Heart left ventricle (tissue), 16 donors: Measurements from ENCODE around the gene ADGRD1. TPM values are rescaled to one million over a fixed set of nuclear protein-coding genes. Genes with fewer than 3 reads are reported as not detected.

Experiments
- ATAC-seq, 4 donors: fragments of 200-7000 bp; cut with Tn5 transposase; one replicate each; pipeline ENCODE4 v1.9.1; 2020 to 2022; ENCODE audit warnings: moderate library complexity in 4 of 4, mild to moderate bottlenecking in 3 of 4, moderate number of reproducible peaks in 1 of 4
- DNase-seq, 5 donors: peaks; one replicate each; pipeline ENCODE4 v3.0.0-alpha.2; 2020
- H3K27ac ChIP-seq, 12 donors: fragments of 200-600 bp; sonication (generic) in 4 of 12; one replicate each; pipeline versions ENCODE4 v1.5.0 to v1.8.0; 2016 to 2022; ENCODE audit warnings: mild to moderate bottlenecking in 2 of 12
- H3K27me3 ChIP-seq, 9 donors: fragments of 200-600 bp; sonication (generic) in 2 of 9; one replicate each; pipeline versions ENCODE4 v1.5.1 to v1.8.0; 2016 to 2022; ENCODE audit warnings: mild to moderate bottlenecking in 3 of 9
- H3K36me3 ChIP-seq, 9 donors: fragments of 200-600 bp; sonication (generic) in 2 of 9; one replicate each; pipeline versions ENCODE4 v1.5.0 to v1.8.0; 2018 to 2022; ENCODE audit warnings: mild to moderate bottlenecking in 2 of 9
- H3K4me1 ChIP-seq, 12 donors: fragments of 200-600 bp; sonication (generic) in 4 of 12; one replicate each; pipeline versions ENCODE4 v1.5.0 to v1.8.0; 2016 to 2022; ENCODE audit warnings: mild to moderate bottlenecking in 3 of 12
- H3K4me3 ChIP-seq, 12 donors: fragments of 200-600 bp; sonication (generic) in 4 of 12; one replicate each; pipeline versions ENCODE4 v1.5.0 to v1.8.0; 2017 to 2022; ENCODE audit warnings: mild to moderate bottlenecking in 9 of 12, moderate library complexity in 4 of 12
- H3K9me3 ChIP-seq, 12 donors: fragments of 200-600 bp; sonication (generic) in 4 of 12; one replicate each; pipeline versions ENCODE4 v1.5.0 to v1.8.0; 2016 to 2022; ENCODE audit warnings: mild to moderate bottlenecking in 1 of 12
- POLR2A ChIP-seq, 2 donors: fragments of 450-650 bp; IDR thresholded peaks; one replicate each; pipeline ENCODE4 v1.6.1; 2017; ENCODE audit warnings: antibody characterized with exemption in 2 of 2, mild to moderate bottlenecking in 2 of 2, moderate library complexity in 2 of 2
- WGBS, 4 donors: extraction: QIAGEN DNeasy Blood & Tissue Kit in 2 of 4; methylation state at CpG; one replicate each; pipeline versions ENCODE4 v1.1.5 to v1.1.7; 2013 to 2018; 5-methylcytosine and 5-hydroxymethylcytosine counted together
- intact Hi-C, 10 donors: fragments of 100-400 bp; cut with DNase I; formaldehyde crosslinking; loops; one replicate each; pipeline versions ENCODE4 v1.11.1 to v1.14.2; 2022
- polyA plus RNA-seq, 2 donors: library from polyadenylated mRNA; stranded (reverse); fragments of 200-250 nt; gene quantifications; one replicate each; pipeline ENCODE4 v1.2.3, GENCODE V29; 2013
- total RNA-seq, 9 donors: library from RNA; depleted of rRNA in 2 of 9; stranded (reverse); fragments of >200 nt in 2 of 9; fragmentation: NEBNext Ultra II Directional in 3 of 9; extraction: Animal tissue kit (Norgen Biotek cat#: 25700) in 3 of 9; gene quantifications; one replicate each; pipeline versions ENCODE4 v1.1.0 to v1.2.4, GENCODE V29; 2016 to 2023
- TF ChIP-seq, protein P1 (sequence below), 12 donors: fragments of 200-600 bp; sonication (generic) in 4 of 12; IDR thresholded peaks; one replicate each; pipeline versions ENCODE4 v1.5.0 to v1.8.0; 2018 to 2022; ENCODE audit warnings: antibody characterized with exemption in 12 of 12, mild to moderate bottlenecking in 5 of 12
- donor health status: ischemic (EF 13 %, LVEDD 7.1; RV severe dilation, severe dysfunction).
- donor health status: healthy with polysubstance abuse.
- donor health status: DM: no; HTN: yes; CAD: no.
- donor health status: DM: no; HTN: no; CAD: no.
- donor health status: ischemic (EF 25% LVEDD 6.9; RV normal size, moderate dysfunction).
- donor health status: ischemic (EF 25% LVEDD 5.7; RV mildly dilated, moderate dysfunction).
- donor health status: healthy.
- donor health status: DM: yes; HTN: yes; CAD: no.
- donor health status: ischemic (EF 35%, LVEDD 5.7; RV mildly dilated, moderate dysfunction).
- donor health status: nonischemic (EF 11% LVEDD 7.7; RV severe dilation, severe dysfunction).
- donor health status: DM: yes; HTN: yes; CAD: no.
- donor health status: PGD.
- donor health status: ischemic (EF 29% LVEDD 5.4; RV normal size, mild dysfunction).
- donor health status: nonischemic (EF 23%, LVEDD 6.1; RV moderate dilation, normal function).

ADGRD1 gene
- total and polyA plus RNA-seq, 11 donors: 22.7 to 109 (median 66.3) TPM

DNA sequence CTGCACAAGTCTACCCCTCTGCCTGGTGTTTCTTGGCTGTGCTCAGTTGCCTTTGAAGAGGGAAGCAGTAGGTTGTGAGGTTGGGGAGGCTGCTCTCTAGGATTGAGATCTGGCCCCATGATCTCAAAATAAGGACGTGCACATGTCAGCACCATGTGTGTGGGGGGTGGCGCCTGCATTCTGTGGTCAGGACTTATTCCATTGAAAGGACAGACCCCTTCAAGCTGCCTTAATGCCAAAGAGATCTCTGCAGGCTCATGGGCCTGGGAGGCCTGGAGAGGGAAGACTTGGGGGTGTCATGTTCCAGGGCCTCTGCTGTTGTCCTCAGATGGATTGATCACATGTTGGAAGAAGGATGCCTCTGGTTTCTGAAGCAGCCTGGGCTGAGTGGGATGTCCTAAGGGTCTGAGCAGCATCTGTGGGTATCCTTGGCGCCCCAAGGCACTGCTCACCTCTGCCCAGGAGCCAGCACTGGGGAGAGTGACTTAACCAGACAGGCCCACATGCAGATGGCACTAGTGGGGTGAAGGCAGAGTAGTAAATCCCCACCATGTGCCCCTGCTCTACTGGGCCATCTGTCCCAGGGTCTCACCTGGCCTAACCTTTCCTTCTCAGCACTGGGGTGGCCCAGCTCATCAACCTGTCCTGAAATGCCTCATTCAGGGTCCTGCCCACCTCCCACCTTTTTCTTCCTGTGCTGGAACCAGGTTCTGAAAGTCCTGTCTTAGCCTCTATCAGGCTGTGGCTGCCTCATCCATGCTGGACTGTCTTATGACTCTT is 118.9 kb downstream of the ADGRD1 start:
- peaks cover 0 to 10% (median 0%) of the 10 kb centered on the region in 9 donors for H3K36me3 ChIP-seq
- no peak overlapping the region for H3K4me3 ChIP-seq
- DNase-seq (peak in 2 of 5 donors; percentile 4 to 12), ATAC-seq (no peak)
- TF ChIP-seq POLR2A (IDR thresholded peaks at IDR 0.05): no peak
- TF ChIP-seq, protein P1, sequence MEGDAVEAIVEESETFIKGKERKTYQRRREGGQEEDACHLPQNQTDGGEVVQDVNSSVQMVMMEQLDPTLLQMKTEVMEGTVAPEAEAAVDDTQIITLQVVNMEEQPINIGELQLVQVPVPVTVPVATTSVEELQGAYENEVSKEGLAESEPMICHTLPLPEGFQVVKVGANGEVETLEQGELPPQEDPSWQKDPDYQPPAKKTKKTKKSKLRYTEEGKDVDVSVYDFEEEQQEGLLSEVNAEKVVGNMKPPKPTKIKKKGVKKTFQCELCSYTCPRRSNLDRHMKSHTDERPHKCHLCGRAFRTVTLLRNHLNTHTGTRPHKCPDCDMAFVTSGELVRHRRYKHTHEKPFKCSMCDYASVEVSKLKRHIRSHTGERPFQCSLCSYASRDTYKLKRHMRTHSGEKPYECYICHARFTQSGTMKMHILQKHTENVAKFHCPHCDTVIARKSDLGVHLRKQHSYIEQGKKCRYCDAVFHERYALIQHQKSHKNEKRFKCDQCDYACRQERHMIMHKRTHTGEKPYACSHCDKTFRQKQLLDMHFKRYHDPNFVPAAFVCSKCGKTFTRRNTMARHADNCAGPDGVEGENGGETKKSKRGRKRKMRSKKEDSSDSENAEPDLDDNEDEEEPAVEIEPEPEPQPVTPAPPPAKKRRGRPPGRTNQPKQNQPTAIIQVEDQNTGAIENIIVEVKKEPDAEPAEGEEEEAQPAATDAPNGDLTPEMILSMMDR (IDR thresholded peaks at IDR 0.05): no peak
- intact Hi-C loops: no loop called here
- no peaks in the 10 kb centered on the region for H3K27me3 ChIP-seq
- H3K9me3 ChIP-seq: peaks cover 0 to 5% (median 0%) of the 10 kb centered on the region in 12 donors
- WGBS, 4 donors: 94 to 96% (median 95%) methylated on average over 3 of the region's 3 CpGs
- no peak overlapping the region for H3K27ac ChIP-seq
- H3K4me1 ChIP-seq: peaks cover 0 to 31% (median 17%) of the 10 kb centered on the region in 12 donors

DNA sequence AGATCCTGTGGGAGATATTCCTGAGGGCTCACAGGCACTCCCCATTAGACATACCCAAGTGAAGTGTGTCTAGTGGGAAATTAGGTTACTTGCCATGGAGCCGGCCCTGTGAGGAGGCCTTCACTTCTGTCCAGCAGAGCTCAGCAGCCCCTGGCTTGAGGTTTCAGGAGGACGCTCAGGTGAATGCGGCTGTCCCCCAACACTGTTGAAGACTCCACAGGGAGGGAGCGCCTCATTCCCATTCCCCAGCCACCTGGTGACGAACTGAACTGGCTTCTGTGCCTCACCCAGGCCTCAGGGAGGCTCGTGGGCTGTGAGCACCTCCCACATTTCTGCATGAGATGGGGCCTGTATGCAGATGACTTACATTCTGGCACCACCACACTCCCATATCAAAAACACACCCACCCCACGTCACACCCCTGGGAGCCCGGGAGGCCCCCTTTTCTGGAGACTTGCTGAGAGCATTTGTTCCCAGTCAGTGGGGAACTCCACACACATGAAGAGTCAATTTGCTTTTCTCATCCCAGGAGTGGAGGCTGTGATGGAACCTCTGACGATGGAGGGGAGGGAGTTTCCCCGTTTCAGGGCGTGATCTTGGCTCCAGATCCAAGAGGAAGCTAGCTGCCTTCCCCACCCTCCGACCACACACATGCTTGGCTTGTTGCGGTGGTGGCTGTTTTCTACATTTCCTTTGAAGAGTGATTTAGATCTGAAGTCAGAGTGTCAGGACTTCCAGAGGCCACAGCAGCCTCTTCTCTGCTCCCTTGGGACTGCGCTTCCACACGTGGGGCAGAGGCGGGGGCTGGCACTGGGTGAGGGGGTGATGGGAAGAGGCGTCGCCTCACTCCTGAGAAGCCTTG is 120.7 kb downstream of the ADGRD1 start:
- Histone ChIP-seq H3K36me3 (peaks cover 0 to 22% (median 0%) of the 10 kb centered on the region in 9 donors), H3K4me1 (peaks cover 0 to 19% (median 14%) of the 10 kb centered on the region in 12 donors), H3K9me3 (peaks cover 0 to 5% (median 0%) of the 10 kb centered on the region in 12 donors), H3K27me3 (no peaks in the 10 kb centered on the region), H3K27ac (peak overlapping the region in 10 of 12 donors; percentile 51 to 86 (median 60)), H3K4me3 (no peak overlapping the region)
- intact Hi-C loops: no loop called here
- ATAC-seq (peak; percentile 70 to 91 (median 77)), DNase-seq (peak in 4 of 5 donors; percentile 72 to 83 (median 78))
- TF ChIP-seq, protein P1 (IDR thresholded peaks at IDR 0.05): no peak
- no peak for TF ChIP-seq POLR2A (IDR thresholded peaks at IDR 0.05)
- 59 to 68% (median 63%) methylated on average over 17 to 18 of the region's 18 CpGs for WGBS, 4 donors

DNA sequence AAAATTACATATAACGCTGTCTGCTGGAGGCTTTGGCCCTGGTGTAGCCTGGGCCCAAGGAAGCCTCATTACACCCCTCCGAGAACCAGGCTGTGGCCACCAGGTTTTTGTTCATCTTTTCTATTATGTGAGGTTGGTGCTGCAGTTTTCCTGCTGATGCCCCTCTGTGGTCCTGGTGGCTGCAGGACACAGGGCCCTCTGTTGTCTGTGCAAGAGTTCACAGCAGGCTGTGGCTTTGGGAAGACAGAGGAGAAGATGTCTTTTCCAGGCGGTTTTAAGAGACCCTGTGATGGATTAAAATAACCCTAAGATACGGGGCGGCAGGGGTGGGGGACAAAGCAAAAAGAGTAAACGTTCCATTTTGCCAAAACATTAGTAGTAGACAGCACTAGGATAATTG is 121.5 kb downstream of the ADGRD1 start:
- peaks cover 0 to 26% (median 0%) of the 10 kb centered on the region in 9 donors for H3K36me3 ChIP-seq
- peak overlapping the region in 10 of 12 donors; percentile 51 to 86 (median 59) for H3K27ac ChIP-seq
- peaks cover 0 to 5% (median 0%) of the 10 kb centered on the region in 12 donors for H3K9me3 ChIP-seq
- DNase-seq (no peak), ATAC-seq (no peak)
- intact Hi-C loops: no loop called here
- WGBS, 4 donors: 69 to 79% (median 74%) methylated on average over 6 of the region's 6 CpGs
- H3K4me1 ChIP-seq: peaks cover 0 to 19% (median 14%) of the 10 kb centered on the region in 12 donors
- TF ChIP-seq, protein P1 (IDR thresholded peaks at IDR 0.05): no peak
- TF ChIP-seq POLR2A (IDR thresholded peaks at IDR 0.05): no peak
- no peak overlapping the region for H3K4me3 ChIP-seq
- no peaks in the 10 kb centered on the region for H3K27me3 ChIP-seq
